ENCODE results near the gene CDK6. TPM values are rescaled to one million over a fixed set of nuclear protein-coding genes. Genes with fewer than 3 reads are reported as not detected.

The CDK6 gene
- total RNA-seq, 2 donors from 2014 or later: 28.5 to 36.6 TPM

DNA sequence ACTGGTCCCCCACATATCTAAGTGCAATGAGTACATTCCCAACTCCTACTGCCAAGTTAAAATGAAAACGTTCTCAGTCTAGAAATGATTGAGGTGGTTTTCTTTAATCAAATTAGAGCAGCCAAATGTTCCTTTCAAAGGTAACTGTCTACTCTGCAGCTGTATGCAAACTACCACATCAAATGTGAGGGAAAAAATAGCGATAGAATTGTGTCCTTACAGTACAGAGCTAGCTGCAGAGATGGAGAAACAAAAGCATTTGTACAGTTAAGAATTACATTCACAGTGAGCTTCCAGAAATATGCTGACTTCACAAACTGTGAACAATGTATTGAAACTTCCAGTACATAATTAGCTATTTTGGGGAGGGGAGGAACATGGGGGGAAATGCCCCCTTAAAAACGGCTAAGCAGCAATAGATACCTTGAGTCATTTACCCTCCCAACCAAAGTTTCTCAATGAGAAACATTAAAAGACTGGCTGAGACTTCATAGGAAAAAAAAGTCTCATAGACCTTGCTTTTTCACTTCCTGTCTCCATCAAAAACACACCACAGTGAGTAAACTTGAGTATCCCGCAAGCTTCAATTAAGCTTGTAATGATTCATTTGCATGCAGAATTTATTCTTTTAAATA, 22.9 kb downstream of the CDK6 start:
- 67 to 75% methylated on average over 3 to 4 of the region's 4 CpGs for WGBS, 2 experiments (ENCODE audit: insufficient coverage in 1 of 2, insufficient read length in 1 of 2)
- Mint-ChIP-seq H3K27ac (no peak overlapping the region), H3K27me3 (ENCODE audit: insufficient read depth) (no peaks in the 10 kb centered on the region), H3K4me3 (no peak overlapping the region), H3K9me3 (peaks cover 10% of the 10 kb centered on the region), H3K4me1 (peaks cover 10% of the 10 kb centered on the region), H3K36me3 (ENCODE audit: low read depth) (peaks cover 6% of the 10 kb centered on the region)
- Histone ChIP-seq H3K4me1 (ENCODE audit: control insufficient read depth, insufficient read depth, low read length) (no peaks in the 10 kb centered on the region), H3K36me3 (ENCODE audit: control insufficient read depth, insufficient read depth, low read length) (peaks cover 9% of the 10 kb centered on the region), H3K27ac (ENCODE audit: low read depth, low read length) (peak overlapping the region; percentile 42), H3K9me3 (ENCODE audit: control insufficient read depth, low read length) (peaks cover 25% of the 10 kb centered on the region), H3K4me3 (ENCODE audit: low read length) (no peak overlapping the region), H3K9ac (ENCODE audit: extremely low read depth, low read length, poor library complexity, severe bottlenecking) (no peak overlapping the region), H3K27me3 (ENCODE audit: control insufficient read depth, insufficient read depth, low read length, poor library complexity, severe bottlenecking) (no peaks in the 10 kb centered on the region)
- TF ChIP-seq, protein P1, sequence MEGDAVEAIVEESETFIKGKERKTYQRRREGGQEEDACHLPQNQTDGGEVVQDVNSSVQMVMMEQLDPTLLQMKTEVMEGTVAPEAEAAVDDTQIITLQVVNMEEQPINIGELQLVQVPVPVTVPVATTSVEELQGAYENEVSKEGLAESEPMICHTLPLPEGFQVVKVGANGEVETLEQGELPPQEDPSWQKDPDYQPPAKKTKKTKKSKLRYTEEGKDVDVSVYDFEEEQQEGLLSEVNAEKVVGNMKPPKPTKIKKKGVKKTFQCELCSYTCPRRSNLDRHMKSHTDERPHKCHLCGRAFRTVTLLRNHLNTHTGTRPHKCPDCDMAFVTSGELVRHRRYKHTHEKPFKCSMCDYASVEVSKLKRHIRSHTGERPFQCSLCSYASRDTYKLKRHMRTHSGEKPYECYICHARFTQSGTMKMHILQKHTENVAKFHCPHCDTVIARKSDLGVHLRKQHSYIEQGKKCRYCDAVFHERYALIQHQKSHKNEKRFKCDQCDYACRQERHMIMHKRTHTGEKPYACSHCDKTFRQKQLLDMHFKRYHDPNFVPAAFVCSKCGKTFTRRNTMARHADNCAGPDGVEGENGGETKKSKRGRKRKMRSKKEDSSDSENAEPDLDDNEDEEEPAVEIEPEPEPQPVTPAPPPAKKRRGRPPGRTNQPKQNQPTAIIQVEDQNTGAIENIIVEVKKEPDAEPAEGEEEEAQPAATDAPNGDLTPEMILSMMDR (conservative IDR thresholded peaks at IDR 0.05): no peak
- DNase-seq: no peak

DNA sequence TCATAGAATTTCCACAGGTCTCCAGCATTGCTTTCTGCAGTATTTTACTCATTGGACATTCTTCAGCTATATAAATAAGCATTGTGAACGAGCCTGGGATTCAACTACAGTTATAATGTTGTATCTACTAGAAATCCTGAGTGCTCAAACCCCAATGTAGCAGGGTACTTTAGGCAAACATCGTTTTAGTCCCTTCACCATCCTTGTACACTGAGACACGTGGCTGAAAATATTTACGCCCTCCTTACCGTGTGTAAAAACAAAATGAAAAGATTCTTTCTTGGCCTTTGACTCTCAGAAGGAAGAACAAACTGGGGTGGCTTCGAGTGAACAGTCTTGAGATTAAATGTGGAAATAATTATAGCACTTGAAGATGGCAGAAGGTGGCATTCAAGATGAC, 25.2 kb downstream of the CDK6 start:
- WGBS, 2 experiments (ENCODE audit: insufficient coverage in 1 of 2, insufficient read length in 1 of 2): 98 to 100% methylated on average over 2 to 6 of the region's 6 CpGs
- H3K27me3 Mint-ChIP-seq (ENCODE audit: insufficient read depth): no peaks in the 10 kb centered on the region
- H3K27ac Mint-ChIP-seq: no peak overlapping the region

DNA sequence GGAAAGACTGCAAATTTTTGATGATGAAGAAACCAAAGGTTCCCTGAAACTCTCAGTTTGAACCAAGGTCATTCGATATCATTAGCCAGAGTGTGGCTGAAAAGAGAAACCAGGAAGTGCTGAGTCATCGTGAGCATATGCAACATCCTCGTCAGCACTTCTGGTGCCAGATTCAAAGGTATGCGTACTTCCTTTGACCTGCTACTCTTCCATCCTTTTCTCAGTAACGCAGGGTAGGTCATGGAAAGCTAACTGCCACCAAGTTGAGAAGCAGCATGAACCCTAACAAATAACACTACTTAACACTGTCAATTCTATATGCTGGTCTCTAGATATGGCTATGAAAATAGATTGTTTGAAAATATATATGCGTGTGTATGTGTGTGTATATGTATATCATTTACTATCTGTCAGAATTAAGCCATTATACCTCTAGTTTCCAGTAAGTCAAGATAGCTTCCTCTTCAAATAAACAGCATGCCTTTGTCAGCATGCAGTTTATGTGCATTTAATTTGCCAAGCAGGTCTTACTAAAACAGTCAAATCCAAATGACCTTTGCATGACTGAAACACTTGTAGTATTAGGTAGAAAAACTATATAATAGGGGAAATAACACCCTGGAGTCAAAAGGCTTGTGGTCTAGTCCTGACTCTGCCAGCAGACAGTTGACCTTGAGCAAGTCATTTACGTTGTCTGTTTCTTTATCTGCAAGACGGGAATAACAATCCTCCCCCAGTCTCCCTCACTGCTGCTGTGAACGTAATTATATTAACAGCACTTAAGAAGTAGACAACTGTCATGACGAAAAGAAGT, 26.4 kb downstream of the CDK6 start:
- Histone ChIP-seq H3K4me3 (ENCODE audit: low read length) (no peak overlapping the region), H3K27me3 (ENCODE audit: control insufficient read depth, insufficient read depth, low read length, poor library complexity, severe bottlenecking) (no peaks in the 10 kb centered on the region), H3K4me1 (ENCODE audit: control insufficient read depth, insufficient read depth, low read length) (no peaks in the 10 kb centered on the region), H3K9ac (ENCODE audit: extremely low read depth, low read length, poor library complexity, severe bottlenecking) (no peak overlapping the region), H3K36me3 (ENCODE audit: control insufficient read depth, insufficient read depth, low read length) (peaks cover 9% of the 10 kb centered on the region), H3K9me3 (ENCODE audit: control insufficient read depth, low read length) (peaks cover under 1% of the 10 kb centered on the region), H3K27ac (ENCODE audit: low read depth, low read length) (peak overlapping the region; percentile 21)
- WGBS, 2 experiments (ENCODE audit: insufficient coverage in 1 of 2, insufficient read length in 1 of 2): 59 to 78% methylated on average over 4 to 9 of the region's 10 CpGs
- no peaks in the 10 kb centered on the region for H3K9me3 Mint-ChIP-seq
- H3K36me3 Mint-ChIP-seq (ENCODE audit: low read depth): peaks cover 3% of the 10 kb centered on the region
- TF ChIP-seq, protein P1 (conservative IDR thresholded peaks at IDR 0.05): no peak
- DNase-seq: peak; percentile 56
- H3K27me3 Mint-ChIP-seq (ENCODE audit: insufficient read depth): no peaks in the 10 kb centered on the region
- H3K4me1 Mint-ChIP-seq: peaks cover 10% of the 10 kb centered on the region
- H3K4me3 Mint-ChIP-seq: no peak overlapping the region
- H3K27ac Mint-ChIP-seq: peak overlapping the region; percentile 86

More for the DNA sequence above, 25.2 kb downstream of the CDK6 start:
- Mint-ChIP-seq H3K4me1 (peaks cover 10% of the 10 kb centered on the region), H3K36me3 (ENCODE audit: low read depth) (peaks cover 9% of the 10 kb centered on the region), H3K4me3 (no peak overlapping the region), H3K9me3 (peaks cover 10% of the 10 kb centered on the region)
- DNase-seq: no peak
- Histone ChIP-seq H3K36me3 (ENCODE audit: control insufficient read depth, insufficient read depth, low read length) (peaks cover 9% of the 10 kb centered on the region), H3K27me3 (ENCODE audit: control insufficient read depth, insufficient read depth, low read length, poor library complexity, severe bottlenecking) (no peaks in the 10 kb centered on the region), H3K4me3 (ENCODE audit: low read length) (no peak overlapping the region), H3K9me3 (ENCODE audit: control insufficient read depth, low read length) (peaks cover 12% of the 10 kb centered on the region), H3K27ac (ENCODE audit: low read depth, low read length) (no peak overlapping the region), H3K4me1 (ENCODE audit: control insufficient read depth, insufficient read depth, low read length) (no peaks in the 10 kb centered on the region), H3K9ac (ENCODE audit: extremely low read depth, low read length, poor library complexity, severe bottlenecking) (no peak overlapping the region)
- TF ChIP-seq, protein P1 (conservative IDR thresholded peaks at IDR 0.05): no peak
